Thyroid gland (tissue), 4 donors: ENCODE results near the gene CCHCR1. TPM values are rescaled to one million over a fixed set of nuclear protein-coding genes. Genes with fewer than 3 reads are reported as not detected.

Experiments
- DNase-seq, 2 donors: peaks; one replicate each; pipeline ENCODE4 v3.0.0-alpha.2; 2019
- H3K27ac ChIP-seq, 3 donors: fragments of 200-600 bp; sonication (generic); 1 replicate in 2 of 3; 2 replicates in 1 of 3; pipeline ENCODE4 v1.5.1; 2016 to 2019; ENCODE audit warnings: mild to moderate bottlenecking in 1 of 3, moderate library complexity in 1 of 3
- H3K27me3 ChIP-seq: fragments of 200-600 bp; sonication (generic); one replicate; pipeline ENCODE4 v1.5.1; 2019
- H3K36me3 ChIP-seq, 2 donors: fragments of 200-600 bp; sonication (generic); one replicate each; pipeline ENCODE4 v1.5.1; 2016 to 2019
- H3K4me1 ChIP-seq, 2 donors: fragments of 200-600 bp; sonication (generic); one replicate each; pipeline ENCODE4 v1.5.1; 2017 to 2019
- H3K4me3 ChIP-seq, 3 donors: fragments of 200-600 bp; sonication (generic); replicated peaks in 1 of 3; 1 replicate in 2 of 3; 2 replicates in 1 of 3; pipeline ENCODE4 v1.5.1; 2016; ENCODE audit warnings: mild to moderate bottlenecking in 1 of 3
- H3K9me3 ChIP-seq: fragments of 200-600 bp; sonication (generic); one replicate; pipeline ENCODE4 v1.5.1; 2017
- POLR2A ChIP-seq, 2 donors: fragments of 450-650 bp; IDR thresholded peaks; one replicate each; pipeline ENCODE4 v1.6.1; 2017; ENCODE audit warnings: antibody characterized with exemption in 2 of 2, mild to moderate bottlenecking in 2 of 2, moderate library complexity in 1 of 2
- WGBS, 2 donors: methylation state at CpG; one replicate each; pipeline ENCODE4 v1.1.5; 2017; 5-methylcytosine and 5-hydroxymethylcytosine counted together
- intact Hi-C: fragments of 100-400 bp; cut with DNase I; formaldehyde crosslinking; loops from one replicate; pipeline ENCODE4 v1.15.1; 2023
- total RNA-seq, 4 donors: library from RNA; depleted of rRNA; stranded (reverse); fragments of >200 nt; gene quantifications; one replicate each; pipeline ENCODE4 v1.2.3, GENCODE V29; 2016
- TF ChIP-seq, protein P1 (sequence below), 6 experiments: fragments of 200-600 bp in 3 of 6; fragments of 450-650 bp in 3 of 6; sonication (generic) in 3 of 6; IDR thresholded peaks; one replicate each; pipeline ENCODE4 v1.5.1; 2016 to 2019; ENCODE audit warnings: antibody characterized with exemption in 6 of 6, mild to moderate bottlenecking in 2 of 6, inconsistent platforms in 1 of 6, moderate library complexity in 1 of 6

Gene CCHCR1
- total RNA-seq, 4 donors from 2014 or later, result 15.8 to 20.0 (median 17.0) TPM

DNA sequence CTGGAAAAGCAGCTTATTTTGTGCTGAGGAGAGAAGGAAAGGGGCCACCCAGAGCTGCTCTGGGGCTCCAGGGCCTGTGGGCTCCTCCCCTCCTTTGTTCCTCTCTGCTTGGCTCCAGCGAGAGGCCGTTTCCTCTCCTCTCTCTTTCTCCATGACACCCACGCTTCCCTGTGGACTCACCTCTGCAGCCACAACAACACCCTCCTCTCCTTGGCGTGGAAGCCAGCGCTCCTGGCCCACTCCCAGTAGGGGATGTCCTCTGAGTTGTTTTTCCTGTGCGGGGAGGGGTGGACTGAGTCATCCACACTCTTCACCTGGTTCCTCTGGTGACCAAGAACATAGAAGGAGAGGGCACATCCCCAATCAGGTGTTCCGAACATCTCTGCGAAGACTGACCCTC, 32.4 kb downstream of the CCHCR1 start:
- intact Hi-C loops, result no loop called here
- Histone ChIP-seq H3K9me3 (no peaks in the 10 kb centered on the region), H3K36me3 (no peaks in the 10 kb centered on the region), H3K27me3 (no peaks in the 10 kb centered on the region), H3K4me3 (no peak overlapping the region), H3K4me1 (peaks cover 11 to 46% of the 10 kb centered on the region in 2 donors), H3K27ac (peak overlapping the region; percentile 33 to 63 (median 52))
- TF ChIP-seq, protein P1, sequence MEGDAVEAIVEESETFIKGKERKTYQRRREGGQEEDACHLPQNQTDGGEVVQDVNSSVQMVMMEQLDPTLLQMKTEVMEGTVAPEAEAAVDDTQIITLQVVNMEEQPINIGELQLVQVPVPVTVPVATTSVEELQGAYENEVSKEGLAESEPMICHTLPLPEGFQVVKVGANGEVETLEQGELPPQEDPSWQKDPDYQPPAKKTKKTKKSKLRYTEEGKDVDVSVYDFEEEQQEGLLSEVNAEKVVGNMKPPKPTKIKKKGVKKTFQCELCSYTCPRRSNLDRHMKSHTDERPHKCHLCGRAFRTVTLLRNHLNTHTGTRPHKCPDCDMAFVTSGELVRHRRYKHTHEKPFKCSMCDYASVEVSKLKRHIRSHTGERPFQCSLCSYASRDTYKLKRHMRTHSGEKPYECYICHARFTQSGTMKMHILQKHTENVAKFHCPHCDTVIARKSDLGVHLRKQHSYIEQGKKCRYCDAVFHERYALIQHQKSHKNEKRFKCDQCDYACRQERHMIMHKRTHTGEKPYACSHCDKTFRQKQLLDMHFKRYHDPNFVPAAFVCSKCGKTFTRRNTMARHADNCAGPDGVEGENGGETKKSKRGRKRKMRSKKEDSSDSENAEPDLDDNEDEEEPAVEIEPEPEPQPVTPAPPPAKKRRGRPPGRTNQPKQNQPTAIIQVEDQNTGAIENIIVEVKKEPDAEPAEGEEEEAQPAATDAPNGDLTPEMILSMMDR (IDR thresholded peaks at IDR 0.05), result no peak
- no peak for TF ChIP-seq POLR2A (IDR thresholded peaks at IDR 0.05)
- DNase-seq, result peak; percentile 82 to 91
- 33 to 43% methylated on average over 8 of the region's 8 CpGs for WGBS, 2 donors

DNA sequence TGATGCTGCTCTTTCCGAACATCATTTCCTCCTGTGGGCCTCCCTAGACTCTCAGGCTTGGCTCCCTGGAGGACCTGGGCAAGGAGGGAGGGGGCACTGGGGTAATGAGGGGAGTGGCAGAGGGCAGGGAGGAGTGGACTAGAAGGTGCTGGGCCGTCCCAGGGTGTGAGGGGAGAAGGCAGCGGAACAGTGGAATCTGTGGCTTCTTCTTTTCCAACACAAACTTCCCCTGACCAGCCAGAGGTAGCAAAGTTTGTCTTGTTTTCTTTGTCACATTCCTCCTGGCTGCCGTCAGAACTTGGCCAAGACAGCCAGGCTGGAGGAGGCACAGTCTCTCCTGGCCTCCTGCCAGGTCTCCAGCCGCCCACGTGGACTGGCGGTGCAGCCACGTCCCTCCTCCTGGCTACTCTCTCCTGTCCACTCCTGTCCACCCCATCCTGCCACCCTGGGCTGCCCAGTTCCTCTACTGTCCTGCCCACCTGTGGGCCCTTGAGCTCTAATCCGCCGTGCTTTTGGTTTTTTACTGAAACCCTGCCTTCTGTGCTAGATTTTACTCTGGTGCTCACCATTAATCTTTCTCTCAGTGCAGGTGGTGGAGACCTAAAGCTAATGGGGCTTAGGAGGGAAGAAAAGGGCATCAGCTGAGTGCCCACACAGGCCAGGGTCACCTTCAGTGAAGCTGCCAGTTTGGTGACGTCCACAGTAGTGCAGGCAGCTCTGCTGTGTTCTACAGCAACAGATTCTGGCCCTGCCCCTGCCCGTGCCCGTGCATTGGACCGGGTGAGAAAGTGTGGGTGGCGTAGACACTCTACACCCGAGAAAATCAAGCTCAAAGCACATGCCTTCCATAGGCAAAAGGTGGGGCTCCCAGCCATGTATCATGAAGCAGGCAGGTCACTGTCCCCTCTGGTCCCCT, 34.6 kb downstream of the CCHCR1 start:
- peak; percentile 94 to 97 for DNase-seq
- Histone ChIP-seq H3K9me3 (no peaks in the 10 kb centered on the region), H3K27me3 (no peaks in the 10 kb centered on the region), H3K27ac (peak overlapping the region; percentile 37 to 57 (median 44)), H3K4me3 (no peak overlapping the region), H3K36me3 (no peaks in the 10 kb centered on the region), H3K4me1 (peaks cover 11 to 46% of the 10 kb centered on the region in 2 donors)
- WGBS, 2 donors, result 32 to 35% methylated on average over 16 of the region's 16 CpGs
- no peak for TF ChIP-seq POLR2A (IDR thresholded peaks at IDR 0.05)
- TF ChIP-seq, protein P1 (IDR thresholded peaks at IDR 0.05), result no peak
- intact Hi-C loops, result no loop called here

DNA sequence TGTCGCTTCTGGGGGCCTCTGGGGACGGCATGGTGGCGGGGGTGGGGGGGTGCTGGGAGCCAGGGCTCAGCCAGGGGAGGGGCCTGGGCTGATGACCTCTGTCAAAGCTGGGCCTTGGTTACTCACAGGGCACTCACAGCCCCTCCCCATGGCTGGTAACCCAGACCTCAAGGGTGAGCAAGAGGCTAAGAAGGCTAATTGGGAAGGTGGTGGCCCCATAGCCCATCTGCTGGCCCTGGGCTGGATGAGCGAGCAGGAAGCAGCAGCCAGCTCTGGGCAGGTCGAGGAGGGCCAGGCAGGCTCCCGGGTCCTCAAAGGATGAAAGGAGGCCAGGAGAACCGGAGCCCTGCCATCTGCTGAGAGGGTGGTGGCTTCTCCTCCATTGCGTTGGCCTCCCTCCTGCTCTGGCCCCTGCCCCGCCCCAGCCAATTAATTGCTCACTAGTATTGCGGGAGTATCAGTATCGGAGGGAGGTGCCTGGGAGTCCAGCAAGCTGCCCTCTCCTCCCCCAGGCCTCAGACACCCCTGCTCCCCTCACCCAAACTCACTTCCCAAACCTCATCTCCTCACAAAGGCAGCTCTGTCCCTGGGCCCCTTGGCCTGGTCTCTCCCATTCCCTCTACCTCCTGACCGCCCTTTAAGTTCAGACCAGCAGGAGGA, 36.3 kb downstream of the CCHCR1 start:
- WGBS, 2 donors, result 81 to 94% methylated on average over 10 to 12 of the region's 12 CpGs

DNA sequence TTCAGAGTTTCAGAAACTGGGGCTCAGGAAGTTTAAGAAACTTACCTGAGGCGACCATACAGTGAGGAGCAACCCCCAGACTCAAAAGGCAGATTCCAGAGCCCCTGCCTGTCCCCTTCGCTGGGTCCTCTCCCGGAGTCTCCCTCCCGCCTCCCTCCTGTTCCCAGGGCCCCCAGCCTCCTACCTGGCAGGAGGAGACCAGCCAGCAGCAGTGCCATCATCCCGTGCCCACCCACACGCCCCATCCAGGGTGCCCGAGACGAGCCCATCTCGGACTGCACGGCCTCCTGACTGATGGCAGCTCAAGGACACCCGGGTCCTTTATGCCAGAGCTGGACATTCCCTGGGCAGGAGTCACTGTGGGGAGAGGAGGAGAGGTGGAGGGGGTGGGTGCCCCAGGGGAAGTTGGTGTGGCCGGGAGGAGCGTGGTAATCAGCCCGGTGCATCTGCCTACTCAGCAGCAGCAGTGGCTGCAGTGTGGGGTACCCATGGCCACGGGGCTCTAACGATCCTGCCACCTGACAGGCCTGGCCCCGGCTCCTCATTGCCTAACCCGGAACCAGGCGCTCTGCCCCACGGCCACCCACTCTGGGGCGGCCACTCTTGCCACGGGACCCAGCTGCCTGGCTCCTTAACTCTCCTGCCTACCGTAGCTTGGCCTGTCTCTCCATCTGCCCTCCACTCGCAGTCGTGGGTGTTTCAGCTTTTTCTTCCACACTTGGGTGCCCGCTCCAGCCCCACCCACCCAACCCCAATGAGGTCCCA, 37.3 kb downstream of the CCHCR1 start, which contains the start of gene CDSN:
Gene CDSN (minus strand): TSS at position 296 of the 765 bp plus-strand sequence. CDS start 27 bp downstream, at position 269.
- intact Hi-C loops, result no loop called here
- Histone ChIP-seq H3K36me3 (no peaks in the 10 kb centered on the region), H3K4me1 (peaks cover 11 to 55% of the 10 kb centered on the region in 2 donors), H3K27me3 (no peaks in the 10 kb centered on the region), H3K27ac (no peak within 1 kb of the TSS), H3K4me3 (no peak within 1 kb of the TSS), H3K9me3 (no peaks in the 10 kb centered on the region)
- 76 to 79% methylated on average over 14 to 21 of the region's 26 CpGs for WGBS, 2 donors
- no peak for TF ChIP-seq POLR2A (IDR thresholded peaks at IDR 0.05)
- TF ChIP-seq, protein P1 (IDR thresholded peaks at IDR 0.05), result no peak
- no peak for DNase-seq

More for the DNA sequence above, 36.3 kb downstream of the CCHCR1 start:
- no peak for TF ChIP-seq POLR2A (IDR thresholded peaks at IDR 0.05)
- TF ChIP-seq, protein P1 (IDR thresholded peaks at IDR 0.05), result no peak
- DNase-seq, result no peak
- peaks cover 11 to 55% of the 10 kb centered on the region in 2 donors for H3K4me1 ChIP-seq
- H3K4me3 ChIP-seq, result no peak overlapping the region
- H3K36me3 ChIP-seq, result no peaks in the 10 kb centered on the region
- intact Hi-C loops, result no loop called here
- H3K9me3 ChIP-seq, result no peaks in the 10 kb centered on the region
- no peaks in the 10 kb centered on the region for H3K27me3 ChIP-seq
- H3K27ac ChIP-seq, result peak overlapping the region in 1 of 3 donors; percentile 4
